Right ventricle myocardium inferior (tissue), 1 donor: ENCODE results near the gene ZNF846. TPM values are rescaled to one million over a fixed set of nuclear protein-coding genes. Genes with fewer than 3 reads are reported as not detected.

Experiments used
- ATAC-seq: fragments of 200-7000 bp; cut with Tn5 transposase; one replicate; pipeline ENCODE4 v1.9.1; 2020; ENCODE audit warnings: mild to moderate bottlenecking, moderate library complexity
- DNase-seq: peaks from one replicate; pipeline ENCODE4 v3.0.0; 2021; ENCODE audit errors: missing footprints
- intact Hi-C: fragments of 100-400 bp; cut with DNase I; formaldehyde crosslinking; loops from one replicate; pipeline ENCODE4 v1.11.0; 2022
- total RNA-seq: library from RNA; stranded (reverse); fragmentation: NEBNext Ultra II Directional; extraction: Animal tissue kit (Norgen Biotek cat#: 25700); gene quantifications from one replicate; pipeline ENCODE4 v1.2.1, GENCODE V29; 2021
- donor health status: DM: no; HTN: yes; CAD: no; lungs with severe emphysema.

ZNF846 gene
- total RNA-seq, 1 donor from 2014 or later = 9.3 TPM

DNA sequence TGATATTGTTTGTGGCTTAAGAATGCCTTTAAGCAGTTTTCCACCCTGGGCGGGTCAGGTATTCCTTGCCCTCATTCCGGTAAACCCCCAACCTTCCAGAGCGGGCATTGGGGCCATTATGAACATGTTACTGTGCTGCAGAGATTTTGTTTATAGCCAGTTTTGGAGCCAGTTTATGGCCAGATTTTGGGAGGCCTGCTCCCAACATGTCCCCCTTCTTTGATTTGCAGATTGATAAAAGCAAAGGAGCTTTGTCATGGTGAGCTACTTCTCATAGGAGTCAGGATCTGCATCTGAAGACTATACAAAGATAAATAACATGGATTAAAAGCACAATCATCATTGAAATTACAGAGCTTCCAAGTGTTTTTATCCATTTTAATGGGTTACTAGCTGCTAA, 56.7 kb downstream of the ZNF846 start:
- ATAC-seq (no peak), DNase-seq (no peak)
- intact Hi-C loops = no loop called here

DNA sequence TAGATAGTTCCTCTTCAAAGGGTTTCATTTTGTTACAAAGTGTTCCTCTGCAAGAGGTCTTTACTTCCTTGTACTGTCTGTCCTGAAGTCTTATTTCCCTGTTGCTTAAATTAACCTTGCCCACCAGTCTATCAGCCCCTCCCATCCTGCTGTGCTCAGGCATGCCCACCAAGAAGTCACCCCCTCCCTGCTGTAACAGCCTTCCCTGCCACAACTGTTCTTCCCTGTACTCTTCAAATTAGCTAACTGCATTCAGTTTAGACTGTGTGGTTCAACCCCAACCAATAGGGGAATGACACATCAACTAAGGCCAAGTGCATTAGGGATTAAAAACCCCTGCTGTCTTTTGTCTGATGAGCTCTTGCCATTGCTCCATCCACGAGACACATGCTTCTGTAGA, 59.2 kb downstream of the ZNF846 start:
- intact Hi-C loops = no loop called here
- ATAC-seq = peak; percentile 79
- no peak for DNase-seq

DNA sequence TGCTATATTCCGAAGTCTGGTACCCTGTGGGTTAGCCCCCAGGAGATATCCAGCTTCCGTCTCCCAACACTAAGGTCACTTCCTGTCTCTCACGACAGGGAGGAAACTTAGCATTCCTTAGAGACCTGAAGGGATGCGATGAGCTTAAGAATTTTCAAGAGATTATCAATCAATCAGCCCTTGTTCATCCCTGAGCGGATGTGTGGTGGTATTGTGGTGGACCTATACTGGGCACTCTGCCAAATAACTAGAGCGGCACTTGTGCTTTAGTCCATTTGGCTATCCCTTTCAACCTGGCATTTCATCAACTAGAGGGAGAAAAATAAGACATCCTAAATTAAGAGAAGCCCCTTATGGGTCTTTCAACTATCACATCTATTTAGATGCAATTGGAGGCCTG, 62.7 kb downstream of the ZNF846 start:
- intact Hi-C loops = no loop called here
- ATAC-seq (no peak), DNase-seq (no peak)

DNA sequence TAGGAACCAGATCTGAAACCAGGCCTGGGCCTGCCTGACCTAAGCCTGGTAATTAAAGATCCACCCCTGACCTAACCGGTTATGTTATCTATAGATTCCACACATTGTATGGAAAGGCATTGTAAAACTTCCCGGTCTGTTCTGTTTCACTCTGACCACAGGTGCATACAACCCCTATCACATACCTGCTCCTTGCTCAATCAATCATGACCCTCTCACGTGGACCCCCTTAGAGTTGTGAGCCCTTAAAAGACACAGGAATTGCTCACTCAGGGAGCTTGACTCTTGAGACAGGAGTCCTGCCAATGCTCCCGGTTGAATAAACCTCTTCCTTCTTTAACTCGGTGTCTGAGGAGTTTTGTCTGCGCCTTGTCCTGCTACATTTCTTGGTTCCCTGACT, 66.4 kb downstream of the ZNF846 start:
- DNase-seq (no peak), ATAC-seq (no peak)
- intact Hi-C loops = no loop called here

Other genes with a start within 250 kb of the ZNF846 start
- 12.4 TPM for gene ZNF426, start 230.1 kb downstream of the ZNF846 start, total RNA-seq
- 20.7 TPM for gene ZNF121, start 184.2 kb downstream of the ZNF846 start, total RNA-seq
- 20.3 TPM for gene ZNF561, start 147.5 kb downstream of the ZNF846 start, total RNA-seq
- gene ZNF562, start 93.6 kb downstream of the ZNF846 start, total RNA-seq = 21.7 TPM
- gene FBXL12, start 50.3 kb upstream of the ZNF846 start, total RNA-seq = 10.4 TPM
- gene UBL5, start 59.2 kb upstream of the ZNF846 start, total RNA-seq = 581 TPM
- gene PIN1, start 66.6 kb upstream of the ZNF846 start, total RNA-seq = 89.2 TPM
- gene OLFM2, start 167.8 kb upstream of the ZNF846 start, total RNA-seq = 2.2 TPM
- 10.4 TPM for gene COL5A3, start 241.8 kb upstream of the ZNF846 start, total RNA-seq
- not detected for gene RDH8, start 244.7 kb upstream of the ZNF846 start, total RNA-seq